T-helper 2 cell treated with Interferon-gamma antibody and Interleukin-4, amounts not matched to agents 5 μg/mL and 100 μg/mL, for 36 hours (primary cell): Measurements from ENCODE around the gene SLC15A1.

Experiments
- DNase-seq: peaks from one replicate; pipeline ENCODE4 v3.0.0; 2021; ENCODE audit warnings: low spot score
- H3K27ac Mint-ChIP-seq: one replicate; pipeline ENCODE4 v1.8.0; 2021; ENCODE audit warnings: mild to moderate bottlenecking, mixed read lengths
- H3K27me3 Mint-ChIP-seq: one replicate; pipeline ENCODE4 v1.8.0; 2021; ENCODE audit warnings: low read depth, mixed read lengths
- H3K36me3 Mint-ChIP-seq: one replicate; pipeline ENCODE4 v1.8.0; 2021; ENCODE audit warnings: low read depth, mixed read lengths
- H3K4me1 Mint-ChIP-seq: one replicate; pipeline ENCODE4 v1.8.0; 2021; ENCODE audit warnings: low read depth, mixed read lengths
- H3K4me3 Mint-ChIP-seq: one replicate; pipeline ENCODE4 v1.8.0; 2022; ENCODE audit warnings: mild to moderate bottlenecking, moderate library complexity, mixed read lengths
- H3K9me3 Mint-ChIP-seq: one replicate; pipeline ENCODE4 v1.8.0; 2021; ENCODE audit warnings: mixed read lengths

The SLC15A1 gene

GRCh38 chr13:98721825-98722510 lies 30.5 kb downstream of the SLC15A1 start:
- peaks cover 2% of the 10 kb centered on the region for H3K27me3 Mint-ChIP-seq
- H3K9me3 Mint-ChIP-seq = no peaks in the 10 kb centered on the region
- no peaks in the 10 kb centered on the region for H3K36me3 Mint-ChIP-seq
- H3K27ac Mint-ChIP-seq = no peak overlapping the region
- H3K4me1 Mint-ChIP-seq = no peaks in the 10 kb centered on the region
- DNase-seq = no peak
- no peak overlapping the region for H3K4me3 Mint-ChIP-seq

- no peak overlapping the region for H3K4me3 Mint-ChIP-seq
- DNase-seq = no peak
- H3K27ac Mint-ChIP-seq = no peak overlapping the region
- H3K36me3 Mint-ChIP-seq = no peaks in the 10 kb centered on the region
- H3K9me3 Mint-ChIP-seq = no peaks in the 10 kb centered on the region
- H3K27me3 Mint-ChIP-seq = peaks cover 2% of the 10 kb centered on the region
- H3K4me1 Mint-ChIP-seq = no peaks in the 10 kb centered on the region
Observed at GRCh38 chr13:98719527-98720250, 32.8 kb downstream of the SLC15A1 start.

GRCh38 chr13:98717891-98718290 lies 34.6 kb downstream of the SLC15A1 start:
- no peak for DNase-seq
- H3K9me3 Mint-ChIP-seq = no peaks in the 10 kb centered on the region

GRCh38 chr13:98717256-98717655 lies 35.2 kb downstream of the SLC15A1 start:
- no peak overlapping the region for H3K27ac Mint-ChIP-seq
- H3K9me3 Mint-ChIP-seq = no peaks in the 10 kb centered on the region
- no peak overlapping the region for H3K4me3 Mint-ChIP-seq
- H3K4me1 Mint-ChIP-seq = no peaks in the 10 kb centered on the region
- no peak for DNase-seq
- H3K36me3 Mint-ChIP-seq = no peaks in the 10 kb centered on the region
- H3K27me3 Mint-ChIP-seq = peaks cover 4% of the 10 kb centered on the region

More at GRCh38 chr13:98717891-98718290, 34.6 kb downstream of the SLC15A1 start:
- H3K27me3 Mint-ChIP-seq = peaks cover 2% of the 10 kb centered on the region
- H3K4me1 Mint-ChIP-seq = no peaks in the 10 kb centered on the region
- no peaks in the 10 kb centered on the region for H3K36me3 Mint-ChIP-seq
- H3K27ac Mint-ChIP-seq = no peak overlapping the region
- H3K4me3 Mint-ChIP-seq = no peak overlapping the region

GRCh38 chr13:98710521-98710920 lies 42.0 kb downstream of the SLC15A1 start:
- Mint-ChIP-seq H3K27ac (no peak overlapping the region), H3K9me3 (no peaks in the 10 kb centered on the region), H3K36me3 (no peaks in the 10 kb centered on the region)

GRCh38 chr13:98707281-98707999 lies 45.0 kb downstream of the SLC15A1 start:
- Mint-ChIP-seq H3K27ac (no peak overlapping the region), H3K9me3 (no peaks in the 10 kb centered on the region), H3K27me3 (peaks cover 15% of the 10 kb centered on the region), H3K4me3 (no peak overlapping the region), H3K36me3 (no peaks in the 10 kb centered on the region), H3K4me1 (peaks cover 2% of the 10 kb centered on the region)
- DNase-seq = no peak

More at GRCh38 chr13:98710521-98710920, 42.0 kb downstream of the SLC15A1 start:
- Mint-ChIP-seq H3K27me3 (peaks cover 10% of the 10 kb centered on the region), H3K4me3 (no peak overlapping the region), H3K4me1 (peaks cover 2% of the 10 kb centered on the region)
- DNase-seq = no peak

- H3K27ac Mint-ChIP-seq = no peak overlapping the region
- no peaks in the 10 kb centered on the region for H3K9me3 Mint-ChIP-seq
- no peaks in the 10 kb centered on the region for H3K36me3 Mint-ChIP-seq
- no peak overlapping the region for H3K4me3 Mint-ChIP-seq
- no peak for DNase-seq
- H3K27me3 Mint-ChIP-seq = peaks cover 14% of the 10 kb centered on the region
- H3K4me1 Mint-ChIP-seq = peaks cover 2% of the 10 kb centered on the region
Observed at GRCh38 chr13:98706446-98707110, 45.9 kb downstream of the SLC15A1 start.

- H3K36me3 Mint-ChIP-seq = no peaks in the 10 kb centered on the region
- no peaks in the 10 kb centered on the region for H3K4me1 Mint-ChIP-seq
- H3K4me3 Mint-ChIP-seq = no peak overlapping the region
- no peak overlapping the region for H3K27ac Mint-ChIP-seq
- DNase-seq = no peak
- H3K9me3 Mint-ChIP-seq = no peaks in the 10 kb centered on the region
- peaks cover 19% of the 10 kb centered on the region for H3K27me3 Mint-ChIP-seq
Observed at GRCh38 chr13:98697791-98698190, 54.7 kb downstream of the SLC15A1 start.

GRCh38 chr13:98693756-98694155 lies 58.7 kb downstream of the SLC15A1 start:
- H3K9me3 Mint-ChIP-seq = no peaks in the 10 kb centered on the region
- H3K27ac Mint-ChIP-seq = no peak overlapping the region
- H3K27me3 Mint-ChIP-seq = peaks cover 9% of the 10 kb centered on the region
- no peaks in the 10 kb centered on the region for H3K36me3 Mint-ChIP-seq
- DNase-seq = no peak
- no peak overlapping the region for H3K4me3 Mint-ChIP-seq
- no peaks in the 10 kb centered on the region for H3K4me1 Mint-ChIP-seq

GRCh38 chr13:98691360-98691759 lies 61.1 kb downstream of the SLC15A1 start:
- Mint-ChIP-seq H3K27ac (no peak overlapping the region), H3K27me3 (peaks cover 12% of the 10 kb centered on the region), H3K4me1 (no peaks in the 10 kb centered on the region), H3K9me3 (no peaks in the 10 kb centered on the region), H3K36me3 (no peaks in the 10 kb centered on the region), H3K4me3 (no peak overlapping the region)
- no peak for DNase-seq

- Mint-ChIP-seq H3K36me3 (no peaks in the 10 kb centered on the region), H3K27me3 (peaks cover 12% of the 10 kb centered on the region), H3K4me1 (no peaks in the 10 kb centered on the region), H3K27ac (no peak overlapping the region), H3K4me3 (no peak overlapping the region), H3K9me3 (no peaks in the 10 kb centered on the region)
- no peak for DNase-seq
Observed at GRCh38 chr13:98690348-98691022, 62.0 kb downstream of the SLC15A1 start.

- no peaks in the 10 kb centered on the region for H3K9me3 Mint-ChIP-seq
- H3K27ac Mint-ChIP-seq = no peak overlapping the region
- no peak for DNase-seq
- H3K4me1 Mint-ChIP-seq = no peaks in the 10 kb centered on the region
- peaks cover 11% of the 10 kb centered on the region for H3K27me3 Mint-ChIP-seq
- H3K36me3 Mint-ChIP-seq = no peaks in the 10 kb centered on the region
- no peak overlapping the region for H3K4me3 Mint-ChIP-seq
Observed at GRCh38 chr13:98689347-98689968, 63.0 kb downstream of the SLC15A1 start.

- Mint-ChIP-seq H3K9me3 (no peaks in the 10 kb centered on the region), H3K36me3 (no peaks in the 10 kb centered on the region), H3K4me1 (no peaks in the 10 kb centered on the region), H3K27me3 (peaks cover 10% of the 10 kb centered on the region), H3K4me3 (no peak overlapping the region), H3K27ac (no peak overlapping the region)
- no peak for DNase-seq
Observed at GRCh38 chr13:98688373-98688772, 64.1 kb downstream of the SLC15A1 start.
